ENCODE measurements around the gene DNLZ. TPM values are rescaled to one million over a fixed set of nuclear protein-coding genes. Genes with fewer than 3 reads are reported as not detected.

The DNLZ gene
- polyA plus RNA-seq, 4 donors = 5.6 to 13.9 (median 8.0) TPM

DNA sequence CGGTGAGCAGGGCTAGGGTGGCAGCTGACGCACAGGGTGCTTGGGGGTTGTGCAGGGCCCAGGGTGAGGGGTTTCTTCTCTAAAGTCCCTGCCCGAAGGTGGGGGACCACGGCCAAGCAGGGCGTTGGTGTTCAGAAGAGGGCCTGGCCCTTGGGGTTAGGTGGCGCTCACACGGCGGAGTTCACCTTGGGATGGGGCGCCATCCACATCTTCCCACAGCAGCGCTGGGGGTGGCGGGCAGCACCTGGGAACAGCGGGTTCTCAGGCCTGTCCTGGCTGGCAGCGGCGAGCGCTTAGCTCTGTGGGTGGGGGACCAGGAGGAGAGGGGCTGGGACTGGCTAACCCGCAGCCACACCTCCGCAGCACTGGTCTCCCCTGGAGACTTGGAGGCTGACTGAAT, 30.1 kb downstream of the DNLZ start:
- no peak for DNase-seq (ENCODE audit: low read depth in 4 of 4, low spot score in 3 of 4)

DNA sequence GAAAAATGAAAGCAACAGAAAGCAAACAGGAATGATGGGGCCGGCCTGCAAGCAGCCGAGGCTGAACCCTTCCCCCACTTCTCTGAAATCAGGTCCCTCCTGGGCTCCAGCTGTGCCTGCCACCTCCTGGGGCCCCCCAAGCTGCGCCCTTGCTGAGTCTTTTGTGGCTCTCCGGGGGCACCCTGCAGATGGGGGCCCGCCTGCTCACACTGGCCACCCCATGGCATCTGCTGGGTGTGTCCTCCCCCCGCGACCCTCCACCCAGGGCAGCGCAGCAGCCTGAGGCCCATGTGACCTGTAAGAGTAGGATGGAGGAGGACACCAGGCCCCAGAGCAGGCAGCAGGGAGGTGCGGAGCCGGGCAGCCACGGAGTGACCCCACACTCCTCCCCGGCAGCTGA, 30.5 kb downstream of the DNLZ start:
- no peak for DNase-seq (ENCODE audit: low read depth in 4 of 4, low spot score in 3 of 4)

DNA sequence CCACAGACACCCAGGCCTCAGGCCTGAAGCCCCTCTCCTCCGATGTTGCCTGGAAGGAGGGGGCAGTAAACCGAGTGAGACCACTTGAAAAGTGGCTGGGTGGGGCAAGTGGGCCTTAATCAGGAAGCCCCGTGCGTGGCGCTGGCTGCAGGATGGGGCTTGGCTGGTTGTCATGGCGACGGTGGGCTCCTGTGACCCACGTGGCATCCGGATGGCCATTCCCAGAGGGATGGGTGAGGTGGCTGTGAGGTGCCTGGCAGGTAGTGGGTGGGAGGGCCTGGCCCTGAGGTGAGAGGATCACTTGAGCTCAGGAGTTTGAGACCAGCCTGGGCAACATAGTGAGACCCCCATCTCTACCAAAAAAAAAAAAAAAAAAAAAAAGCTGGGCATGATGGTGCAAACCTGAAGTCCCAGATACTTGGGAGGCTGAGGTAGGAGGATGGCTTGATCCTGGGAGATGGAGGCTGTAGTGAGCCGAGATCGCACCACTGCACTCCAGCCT, 31.0 kb downstream of the DNLZ start:
- no peak for DNase-seq (ENCODE audit: low read depth in 4 of 4, low spot score in 3 of 4)

DNA sequence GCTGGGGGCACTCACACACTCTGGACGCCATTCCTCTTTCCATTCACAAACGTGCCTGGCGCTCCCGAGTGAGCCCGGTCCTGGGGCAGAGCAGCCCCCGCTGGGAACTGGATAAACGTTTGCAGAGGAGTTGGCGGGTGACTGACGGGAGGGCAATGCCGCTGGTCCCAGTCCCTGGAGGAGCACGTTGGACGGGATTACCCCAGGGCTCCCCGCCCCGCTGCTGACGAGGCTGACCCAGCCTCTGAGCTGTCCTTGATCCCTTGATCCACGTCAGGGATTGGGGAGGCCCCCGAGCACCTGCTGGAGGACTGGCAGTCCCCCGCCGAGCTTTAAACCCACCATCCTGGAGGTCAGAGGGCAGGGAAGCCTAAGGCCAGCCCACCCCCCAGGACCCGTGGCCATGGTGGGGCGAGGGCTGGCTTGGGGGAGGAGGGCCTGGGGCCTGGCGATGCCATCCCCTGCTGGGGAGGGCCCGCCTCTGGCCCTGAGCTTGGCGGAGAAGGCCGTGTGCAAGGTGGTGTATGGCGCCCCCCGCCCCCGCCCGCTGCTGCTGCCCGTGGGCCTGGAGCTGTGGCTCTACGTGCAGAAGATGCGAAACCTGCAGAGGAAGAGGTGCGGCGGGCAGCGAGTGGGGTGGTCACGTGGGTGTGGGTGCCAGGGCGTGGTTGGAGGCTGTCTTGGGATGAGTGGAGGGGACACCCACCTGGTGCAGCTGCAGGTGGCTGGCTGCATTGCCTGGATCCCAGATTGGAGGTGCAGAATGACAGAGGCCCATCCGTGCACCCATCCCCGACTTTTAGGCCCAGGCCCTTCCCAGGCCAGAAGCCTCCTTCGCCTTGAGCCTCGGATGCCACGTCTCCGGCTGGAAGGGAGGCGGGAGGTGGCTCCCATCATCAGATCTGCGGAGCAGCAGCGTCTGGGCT, 31.7 kb downstream of the DNLZ start:
- no peak for DNase-seq (ENCODE audit: low read depth in 4 of 4, low spot score in 3 of 4)

DNA sequence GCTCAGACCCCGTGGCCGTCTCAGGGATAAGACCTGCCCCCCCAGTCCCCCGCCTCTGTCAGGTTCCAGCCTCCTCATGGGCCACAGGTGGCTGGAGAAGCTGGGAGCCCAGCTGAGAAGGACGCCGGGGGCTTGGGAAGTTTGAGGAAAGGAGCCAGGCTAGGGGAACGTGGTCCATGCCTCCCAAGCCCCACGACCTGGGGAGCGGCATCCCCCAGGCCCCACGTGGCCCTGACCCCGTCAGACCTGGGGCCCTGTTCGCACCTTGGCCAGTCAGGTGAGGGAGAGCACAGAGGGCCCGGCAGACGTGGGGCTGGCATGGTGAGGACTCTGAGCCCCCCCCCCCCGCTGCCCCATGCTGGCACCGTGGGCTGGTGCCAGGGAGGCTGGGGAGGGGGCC, 32.5 kb downstream of the DNLZ start:
- no peak for DNase-seq (ENCODE audit: low read depth in 4 of 4, low spot score in 3 of 4)

DNA sequence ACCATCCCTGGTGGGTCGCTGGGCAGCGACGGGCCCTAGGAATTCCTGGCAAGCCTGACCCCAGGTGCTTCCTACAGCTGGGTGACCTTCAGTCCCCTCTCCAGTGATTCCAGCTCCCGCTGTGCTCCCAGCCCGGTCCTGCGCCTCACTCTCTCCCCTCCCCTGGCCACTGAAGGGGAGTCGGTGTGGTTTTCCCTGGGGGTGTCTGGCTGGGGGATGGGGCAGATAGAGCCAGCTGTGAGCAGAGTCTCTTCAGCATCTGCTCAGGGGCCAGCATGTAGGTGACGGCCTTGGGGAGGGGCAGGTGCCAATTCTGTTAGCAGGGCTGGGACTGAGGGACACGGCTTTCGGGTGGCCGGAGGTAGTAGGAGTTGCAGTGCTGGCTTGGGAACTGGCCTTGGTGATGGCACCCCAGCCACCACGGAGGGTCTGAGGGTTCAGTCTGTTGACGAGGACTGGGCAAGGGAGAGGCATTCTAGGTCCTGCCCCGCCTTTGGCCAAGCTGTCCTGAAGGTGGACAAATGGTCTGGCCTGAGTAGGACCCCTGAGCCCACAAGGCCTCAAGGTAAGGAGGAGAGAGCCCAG, 33.0 kb downstream of the DNLZ start:
- no peak for DNase-seq (ENCODE audit: low read depth in 4 of 4, low spot score in 3 of 4)

DNA sequence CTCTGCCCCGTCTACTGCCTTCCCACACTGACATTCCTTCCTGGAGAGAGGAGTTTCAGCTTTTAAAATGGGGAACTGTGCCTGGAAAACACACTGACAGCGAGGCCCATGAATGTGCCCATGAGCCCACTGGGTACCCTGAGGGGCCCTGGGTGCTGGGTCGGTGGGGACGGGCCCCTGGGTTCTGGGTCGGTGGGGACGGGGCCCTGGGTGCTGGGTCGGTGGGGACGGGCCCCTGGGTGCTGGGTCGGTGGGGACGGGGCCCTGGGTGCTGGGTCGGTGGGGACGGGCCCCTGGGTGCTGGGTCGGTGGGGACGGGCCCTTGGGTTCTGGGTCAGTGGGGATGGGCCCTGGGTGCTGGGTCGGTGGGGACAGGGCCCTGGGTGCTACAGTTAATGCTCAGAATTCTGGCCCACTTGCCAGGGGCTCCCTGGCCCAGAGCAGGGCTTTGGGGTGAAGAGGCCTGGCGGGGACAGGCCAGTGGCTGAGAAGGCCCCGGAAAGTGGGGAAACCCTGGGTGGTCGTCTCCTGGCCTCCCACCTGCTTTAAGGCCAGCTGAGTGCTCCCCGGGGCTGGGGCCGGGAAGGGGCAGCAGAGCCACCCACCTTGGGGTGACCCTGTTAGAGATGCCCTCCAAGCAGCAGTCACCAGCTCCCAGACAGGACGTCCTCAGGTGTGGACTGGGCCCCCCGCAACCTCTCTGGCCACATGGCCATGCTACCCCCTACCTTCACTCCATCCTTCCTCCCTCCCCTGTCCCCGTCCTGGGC, 33.7 kb downstream of the DNLZ start:
- no peak for DNase-seq (ENCODE audit: low read depth in 4 of 4, low spot score in 3 of 4)

DNA sequence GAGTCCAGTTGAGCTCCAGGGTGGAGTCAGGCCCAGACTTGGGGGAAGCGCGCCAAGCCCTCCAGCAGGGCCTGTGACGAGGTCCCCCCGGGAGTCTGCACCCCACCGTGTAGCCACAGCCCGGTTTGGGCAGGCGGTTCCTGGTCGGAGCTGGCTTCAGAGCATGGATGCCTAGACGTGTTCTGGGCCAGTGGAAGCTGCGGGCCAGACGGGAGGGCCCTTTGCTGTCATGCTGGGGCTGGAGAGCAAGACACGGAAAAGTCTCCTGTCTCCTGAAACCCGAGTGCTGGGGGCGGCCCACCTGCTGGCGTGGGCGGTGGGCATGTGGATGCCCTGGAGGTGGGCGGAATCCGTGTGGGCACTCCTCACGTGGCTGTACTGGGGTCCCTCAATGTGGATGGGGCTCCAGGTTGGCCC, 34.3 kb downstream of the DNLZ start:
- DNase-seq (ENCODE audit: low read depth in 4 of 4, low spot score in 3 of 4) = no peak

DNA sequence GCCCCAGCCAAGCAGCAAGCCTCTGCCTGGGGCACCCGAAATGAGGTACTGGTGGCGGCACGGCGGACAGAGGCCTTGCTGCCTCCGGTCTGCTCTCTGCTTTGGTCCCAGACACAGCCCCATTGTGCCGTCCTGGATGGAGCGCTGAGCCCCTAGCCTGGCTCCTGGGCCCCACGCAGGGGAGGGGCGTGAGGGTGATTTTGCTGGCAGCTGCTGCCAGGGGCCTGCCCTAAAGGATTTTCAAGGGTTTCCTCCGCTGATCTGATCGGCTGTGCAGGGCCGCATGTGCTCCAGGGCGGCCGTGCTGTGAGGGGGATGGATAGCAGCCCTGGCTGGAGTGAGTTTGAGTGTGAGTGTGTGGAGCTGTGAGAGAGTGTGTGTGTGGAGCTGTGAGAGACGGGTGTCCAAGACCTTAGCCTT, 34.9 kb downstream of the DNLZ start:
- DNase-seq (ENCODE audit: low read depth in 4 of 4, low spot score in 3 of 4) = no peak

DNA sequence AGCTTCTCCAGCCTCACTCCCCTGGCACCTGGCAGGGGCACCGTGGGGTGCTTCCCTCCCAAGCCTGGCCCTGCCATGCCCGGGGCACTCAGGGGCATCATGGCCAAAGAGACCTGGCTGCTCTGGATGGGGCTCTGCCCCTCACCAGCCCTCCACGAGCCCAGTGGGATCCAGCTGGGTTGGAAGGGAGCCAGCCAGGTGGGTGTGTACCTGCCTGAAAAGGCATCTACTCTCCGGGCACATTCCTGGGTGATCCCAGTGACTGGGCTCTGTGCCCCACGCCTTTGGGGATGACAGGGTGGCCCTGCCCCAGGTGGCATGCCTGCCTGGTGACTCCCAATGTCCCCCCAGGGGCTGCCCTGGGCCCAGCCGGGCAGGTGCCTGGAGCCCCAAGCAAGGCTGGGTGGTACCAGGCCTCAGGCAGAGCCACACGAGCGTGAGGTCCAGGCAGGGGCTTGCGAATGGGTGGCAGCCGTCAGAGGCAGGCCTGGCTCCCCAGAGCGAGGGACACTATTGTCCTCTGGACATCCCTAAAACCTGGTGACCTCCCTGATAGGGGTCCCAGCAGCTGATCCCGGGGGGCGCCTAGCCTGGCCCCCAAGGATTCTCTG, 35.4 kb downstream of the DNLZ start:
- DNase-seq (ENCODE audit: low read depth in 4 of 4, low spot score in 3 of 4) = no peak

DNA sequence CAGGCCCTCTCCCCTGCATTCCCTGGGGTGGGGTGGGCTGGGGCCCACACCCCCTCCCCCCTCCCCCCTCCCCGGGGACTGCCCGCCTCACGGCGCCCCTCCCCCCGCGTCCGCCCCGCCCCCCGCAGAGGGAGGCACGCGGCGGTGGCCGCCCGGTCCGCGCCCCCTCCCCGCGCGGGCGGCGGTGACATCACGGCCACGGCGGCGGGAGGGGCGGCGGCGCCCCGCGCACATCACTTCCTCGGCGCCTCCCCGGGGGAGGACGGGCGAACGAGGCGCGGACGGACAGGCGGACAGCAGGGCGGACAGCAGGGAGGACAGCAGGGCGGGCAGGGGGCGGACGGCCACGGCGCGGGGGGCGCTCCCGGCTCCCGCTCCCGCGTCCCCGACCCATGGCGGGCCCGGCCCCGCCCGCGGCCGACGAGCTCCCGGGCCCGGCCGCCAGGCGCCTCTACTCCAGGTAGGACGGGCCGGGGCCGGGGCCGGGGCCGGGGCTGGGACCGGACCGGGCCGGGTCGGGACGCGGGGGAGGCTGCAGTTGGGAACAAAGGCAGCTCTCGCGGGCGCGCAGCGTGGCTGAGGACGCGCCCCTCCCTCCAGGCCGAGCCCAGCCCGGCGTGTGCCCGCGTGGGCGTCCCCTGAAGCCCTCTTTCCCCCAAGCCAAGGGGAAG, 36.1 kb downstream of the DNLZ start, which contains the start of gene GPSM1:
Gene GPSM1 (plus strand): TSS at position 236 of the 671 bp plus-strand sequence. CDS start 157 bp downstream, at position 393.
- DNase-seq (ENCODE audit: low read depth in 4 of 4, low spot score in 3 of 4) = no peak

DNA sequence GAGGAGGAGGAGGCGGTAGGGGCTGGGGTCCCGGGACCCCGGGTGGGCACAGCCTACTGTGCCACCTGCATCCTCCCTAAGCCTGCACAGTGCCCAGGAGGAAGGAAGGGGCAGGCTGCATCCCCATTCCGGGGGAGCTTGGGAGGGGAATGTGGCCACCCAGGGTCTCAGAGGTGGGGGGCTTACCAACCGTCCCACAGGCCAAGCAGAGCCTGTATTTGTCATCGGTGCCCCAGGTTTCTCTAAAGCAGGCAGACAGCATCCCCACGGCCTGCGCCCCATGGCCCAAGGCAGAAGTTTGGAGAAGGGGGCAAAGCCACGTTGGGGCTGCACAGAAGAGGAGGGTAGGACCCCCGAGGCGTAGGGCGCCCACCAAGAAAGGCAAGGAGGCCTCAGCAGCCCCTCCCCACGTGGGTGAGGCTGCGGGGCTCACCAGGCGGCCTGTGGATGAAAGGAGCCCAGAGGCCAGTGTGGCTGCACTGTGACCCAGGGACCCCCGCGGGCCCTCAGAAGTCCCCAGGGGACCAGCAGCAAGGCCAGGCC, 36.7 kb downstream of the DNLZ start:
- DNase-seq (ENCODE audit: low read depth in 4 of 4, low spot score in 3 of 4) = no peak

DNA sequence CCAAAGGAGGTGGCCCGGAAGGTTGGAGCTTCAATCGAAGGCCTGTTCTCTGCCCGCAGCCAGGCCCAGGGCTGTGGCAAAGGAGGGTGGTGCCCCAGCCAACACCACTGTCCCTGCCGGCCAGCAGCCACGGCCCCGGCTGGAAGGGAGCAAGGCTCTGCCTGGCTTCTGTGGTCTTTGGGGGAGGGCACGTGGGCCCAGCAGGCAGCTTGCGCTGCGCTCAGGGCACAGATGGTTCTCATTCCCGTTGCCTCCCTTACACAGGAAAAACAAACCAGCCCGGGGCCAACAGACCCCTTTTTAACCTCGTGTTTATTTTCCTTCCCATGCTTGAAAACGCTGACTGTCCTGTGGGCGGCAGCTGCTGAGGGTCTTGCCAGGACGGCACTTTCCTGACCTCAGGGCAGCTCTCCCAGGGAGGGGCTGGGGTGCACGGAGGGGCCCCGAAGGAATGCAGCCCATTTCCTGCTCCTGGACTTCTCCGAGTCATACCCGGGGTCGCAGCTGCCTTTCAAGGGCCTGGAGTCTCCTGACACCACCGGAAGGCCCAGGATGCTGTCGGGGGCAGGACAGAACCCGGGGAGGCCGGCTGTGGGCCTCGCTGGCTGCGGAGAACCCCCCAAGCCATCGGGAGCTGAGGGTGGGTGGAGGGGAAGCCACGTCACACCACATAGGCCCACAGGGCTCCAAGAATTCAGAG, 37.3 kb downstream of the DNLZ start:
- no peak for DNase-seq (ENCODE audit: low read depth in 4 of 4, low spot score in 3 of 4)

DNA sequence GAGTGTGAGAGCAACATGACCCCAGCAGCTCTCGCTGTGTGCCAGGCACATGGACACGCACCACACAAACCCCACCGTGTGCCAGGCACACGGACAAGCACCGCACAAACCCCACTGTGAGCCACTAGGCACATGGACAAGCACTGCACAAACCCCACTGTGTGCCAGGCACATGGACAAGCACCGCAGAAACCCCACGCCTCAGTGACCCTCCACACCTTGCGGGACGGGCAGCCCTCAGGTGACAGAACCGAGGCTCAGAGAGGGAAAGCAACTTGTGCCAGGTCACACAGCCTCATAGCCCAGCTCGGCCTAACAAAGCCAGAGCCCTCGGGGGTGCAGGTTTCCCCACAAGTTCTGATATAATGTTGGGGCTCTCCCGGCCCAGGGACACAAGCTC, 38.2 kb downstream of the DNLZ start:
- no peak for DNase-seq (ENCODE audit: low read depth in 4 of 4, low spot score in 3 of 4)

DNA sequence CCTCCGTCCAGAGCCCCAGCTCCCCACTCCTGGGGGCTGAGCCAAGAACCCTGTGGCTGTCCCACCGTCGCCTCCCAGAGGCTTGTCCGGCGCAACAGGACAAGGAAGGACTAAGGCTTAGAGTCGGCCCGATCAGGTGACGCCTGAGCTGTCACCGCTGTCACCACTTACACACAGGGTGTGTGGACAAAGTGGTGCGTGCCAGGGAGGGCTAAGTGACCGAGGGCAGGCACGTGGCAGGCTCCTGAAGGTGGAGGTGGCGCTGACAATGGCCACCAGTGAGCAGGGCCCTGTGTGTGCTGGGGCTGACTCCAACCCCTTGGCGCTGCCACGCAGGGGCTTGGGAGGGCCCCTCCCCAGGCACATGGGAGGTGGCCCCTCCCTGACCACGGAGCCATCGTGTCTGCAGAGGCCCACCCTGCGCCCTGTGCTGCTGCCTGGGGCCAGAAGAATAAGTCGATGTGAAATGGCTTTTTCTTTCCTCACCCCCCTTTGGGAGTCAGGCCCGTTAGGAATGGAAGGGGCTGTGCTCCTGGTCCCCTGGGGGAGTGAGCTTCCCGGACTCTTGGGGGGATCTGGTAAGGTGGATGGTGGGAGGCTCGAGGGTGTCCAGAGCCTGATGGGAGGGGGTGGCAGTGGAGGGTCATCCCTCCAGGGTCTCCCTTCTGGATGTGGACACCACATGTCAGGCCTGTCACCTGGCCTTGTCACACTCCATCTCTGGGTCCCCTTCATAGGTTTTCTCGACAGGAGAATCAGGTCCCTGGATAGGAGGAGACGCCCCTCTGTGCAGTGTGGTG, 38.8 kb downstream of the DNLZ start:
- DNase-seq (ENCODE audit: low read depth in 4 of 4, low spot score in 3 of 4) = no peak

DNA sequence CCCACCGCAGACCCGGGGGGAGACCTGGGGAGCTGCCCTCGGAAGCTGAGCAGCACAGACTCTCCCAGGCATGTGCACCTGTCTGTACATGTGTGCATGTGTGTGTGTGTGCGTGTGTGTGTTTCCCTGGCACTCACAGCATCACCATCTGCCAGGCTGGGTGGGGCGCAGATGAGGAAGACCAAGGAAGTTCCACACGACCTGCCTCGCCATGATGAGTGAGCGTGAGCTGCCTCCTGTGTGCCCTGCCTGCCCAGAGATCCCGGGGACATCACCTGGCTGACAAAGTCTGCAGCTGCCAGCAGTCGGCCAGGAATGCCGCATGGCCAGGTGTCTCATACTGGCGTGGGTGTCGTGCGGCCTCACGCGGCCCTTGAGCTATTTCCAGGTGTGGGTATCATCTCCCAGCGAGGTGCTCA, 40.2 kb downstream of the DNLZ start:
- DNase-seq (ENCODE audit: low read depth in 4 of 4, low spot score in 3 of 4) = no peak

DNA sequence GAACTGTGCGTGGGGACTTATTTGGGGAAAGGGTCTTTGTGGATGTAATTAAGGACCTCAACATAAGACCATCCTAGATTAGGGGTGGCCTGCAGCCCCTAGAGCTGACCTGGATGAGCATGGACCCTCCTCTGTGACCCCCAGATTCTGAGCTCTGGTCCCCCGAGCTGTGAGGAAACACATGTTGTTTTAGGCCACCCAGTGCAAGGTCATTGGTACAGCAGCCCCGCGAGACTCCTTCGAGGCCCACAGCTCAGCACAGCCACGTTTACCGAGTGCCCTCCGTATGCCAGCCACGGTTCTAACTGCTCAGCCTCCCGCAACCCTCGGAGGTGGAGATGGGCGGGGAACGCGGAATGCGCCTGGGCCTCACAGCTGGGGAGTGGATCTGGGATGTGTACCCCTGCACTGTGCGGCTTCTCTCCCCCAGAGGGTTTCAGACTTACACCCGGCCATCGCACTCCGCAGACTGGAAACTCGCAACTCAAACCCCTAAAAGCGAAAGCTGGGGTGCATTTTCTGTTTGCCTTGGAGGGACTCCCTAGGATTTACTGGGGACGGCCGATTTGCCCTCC, 40.7 kb downstream of the DNLZ start:
- no peak for DNase-seq (ENCODE audit: low read depth in 4 of 4, low spot score in 3 of 4)

DNA sequence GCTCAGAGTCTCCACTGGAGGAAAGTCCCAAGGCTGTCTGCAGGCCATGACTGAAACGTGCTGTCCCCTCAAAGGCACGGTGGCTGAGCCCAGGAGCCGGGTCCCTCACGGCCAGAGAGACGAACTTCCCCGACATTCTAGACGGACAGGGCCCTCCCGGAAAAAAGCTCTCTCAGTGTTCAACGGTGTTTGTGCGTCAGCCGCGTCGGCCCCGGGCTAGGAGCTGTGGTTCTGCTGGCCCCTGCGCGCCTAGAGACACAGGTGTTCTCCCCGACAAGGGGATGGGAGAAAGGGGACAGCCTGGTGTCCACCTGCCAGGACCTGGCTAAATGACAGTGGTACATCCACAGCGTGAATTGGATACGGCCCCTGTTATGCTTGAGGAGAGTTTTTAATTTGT, 42.0 kb downstream of the DNLZ start:
- no peak for DNase-seq (ENCODE audit: low read depth in 4 of 4, low spot score in 3 of 4)
